Esophagus squamous epithelium (tissue), 4 donors: ENCODE measurements around the gene SV2A.

Experiments used
- CTCF ChIP-seq, 6 experiments: fragments of 450-650 bp in 4 of 6; fragments of 200-600 bp in 2 of 6; sonication (generic) in 2 of 6; IDR thresholded peaks; one replicate each; pipeline ENCODE4 v1.5.1; 2016 to 2019; ENCODE audit warnings: antibody characterized with exemption in 6 of 6, mild to moderate bottlenecking in 4 of 6, moderate library complexity in 4 of 6
- POLR2A ChIP-seq, 4 donors: fragments of 450-650 bp; IDR thresholded peaks; one replicate each; pipeline ENCODE4 v1.6.1; 2017; ENCODE audit warnings: antibody characterized with exemption in 4 of 4, mild to moderate bottlenecking in 4 of 4, moderate library complexity in 3 of 4

- TF ChIP-seq POLR2A (IDR thresholded peaks at IDR 0.05) = no peak
- TF ChIP-seq CTCF (IDR thresholded peaks at IDR 0.05) = no peak
Measured at GRCh38 chr1:149916898-149917252, 769 bp downstream of the SV2A start.
